ENCODE data around the gene RFLNA. TPM values are rescaled to one million over a fixed set of nuclear protein-coding genes. Genes with fewer than 3 reads are reported as not detected.

RFLNA gene
- total RNA-seq, 3 donors from 2014 or later: not detected

GRCh38 chr12:124303579-124304313 is 8.9 kb downstream of the RFLNA start:
- Mint-ChIP-seq H3K4me3 (no peak overlapping the region), H3K27me3 (ENCODE audit: low read depth) (peaks cover 4% of the 10 kb centered on the region), H3K36me3 (ENCODE audit: insufficient read depth) (no peaks in the 10 kb centered on the region), H3K9me3 (no peaks in the 10 kb centered on the region), H3K4me1 (ENCODE audit: low read depth) (no peaks in the 10 kb centered on the region)
- DNase-seq: no peak
- no peak for ATAC-seq

- Mint-ChIP-seq H3K36me3 (ENCODE audit: insufficient read depth) (no peaks in the 10 kb centered on the region), H3K4me3 (no peak overlapping the region), H3K4me1 (ENCODE audit: low read depth) (no peaks in the 10 kb centered on the region), H3K9me3 (no peaks in the 10 kb centered on the region), H3K27me3 (ENCODE audit: low read depth) (peaks cover 4% of the 10 kb centered on the region)
- ATAC-seq: no peak
- no peak for DNase-seq
These were observed 9.5 kb downstream of the RFLNA start for GRCh38 chr12:124304314-124304790.

- DNase-seq (no peak), ATAC-seq (no peak)
- Mint-ChIP-seq H3K27me3 (ENCODE audit: low read depth) (peaks cover 4% of the 10 kb centered on the region), H3K4me1 (ENCODE audit: low read depth) (no peaks in the 10 kb centered on the region), H3K9me3 (no peaks in the 10 kb centered on the region), H3K36me3 (ENCODE audit: insufficient read depth) (no peaks in the 10 kb centered on the region), H3K4me3 (no peak overlapping the region)
These were observed 10.2 kb downstream of the RFLNA start for GRCh38 chr12:124305136-124305535.

GRCh38 chr12:124305776-124306685 is 11.1 kb downstream of the RFLNA start:
- H3K27me3 Mint-ChIP-seq (ENCODE audit: low read depth): peaks cover 4% of the 10 kb centered on the region
- H3K4me3 Mint-ChIP-seq: no peak overlapping the region
- DNase-seq (no peak), ATAC-seq (no peak)
- H3K9me3 Mint-ChIP-seq: no peaks in the 10 kb centered on the region
- no peaks in the 10 kb centered on the region for H3K36me3 Mint-ChIP-seq (ENCODE audit: insufficient read depth)
- H3K4me1 Mint-ChIP-seq (ENCODE audit: low read depth): no peaks in the 10 kb centered on the region

- Mint-ChIP-seq H3K27me3 (ENCODE audit: low read depth) (peaks cover 4% of the 10 kb centered on the region), H3K4me1 (ENCODE audit: low read depth) (no peaks in the 10 kb centered on the region), H3K4me3 (no peak overlapping the region), H3K36me3 (ENCODE audit: insufficient read depth) (no peaks in the 10 kb centered on the region), H3K9me3 (no peaks in the 10 kb centered on the region)
- ATAC-seq: no peak
- DNase-seq: no peak
These were observed 12.0 kb downstream of the RFLNA start for GRCh38 chr12:124306686-124307555.

- H3K4me3 Mint-ChIP-seq: no peak overlapping the region
- H3K4me1 Mint-ChIP-seq (ENCODE audit: low read depth): no peaks in the 10 kb centered on the region
- H3K9me3 Mint-ChIP-seq: no peaks in the 10 kb centered on the region
- no peak for ATAC-seq
- no peaks in the 10 kb centered on the region for H3K36me3 Mint-ChIP-seq (ENCODE audit: insufficient read depth)
- DNase-seq: no peak
- H3K27me3 Mint-ChIP-seq (ENCODE audit: low read depth): peaks cover 2% of the 10 kb centered on the region
These were observed 12.6 kb downstream of the RFLNA start for GRCh38 chr12:124307556-124307825.

GRCh38 chr12:124308741-124309140 is 13.8 kb downstream of the RFLNA start:
- ATAC-seq (no peak), DNase-seq (no peak)
- Mint-ChIP-seq H3K9me3 (no peaks in the 10 kb centered on the region), H3K27me3 (ENCODE audit: low read depth) (peaks cover 2% of the 10 kb centered on the region), H3K4me3 (no peak overlapping the region), H3K36me3 (ENCODE audit: insufficient read depth) (no peaks in the 10 kb centered on the region), H3K4me1 (ENCODE audit: low read depth) (no peaks in the 10 kb centered on the region)

- Mint-ChIP-seq H3K4me3 (no peak overlapping the region), H3K27me3 (ENCODE audit: low read depth) (peaks cover 2% of the 10 kb centered on the region), H3K36me3 (ENCODE audit: insufficient read depth) (no peaks in the 10 kb centered on the region), H3K4me1 (ENCODE audit: low read depth) (no peaks in the 10 kb centered on the region), H3K9me3 (no peaks in the 10 kb centered on the region)
- ATAC-seq (no peak), DNase-seq (no peak)
These were observed 14.3 kb downstream of the RFLNA start for GRCh38 chr12:124309231-124309630.

- ATAC-seq: no peak
- H3K36me3 Mint-ChIP-seq (ENCODE audit: insufficient read depth): no peaks in the 10 kb centered on the region
These were observed 14.9 kb downstream of the RFLNA start for GRCh38 chr12:124309744-124310143.

GRCh38 chr12:124310178-124310577 is 15.3 kb downstream of the RFLNA start:
- Mint-ChIP-seq H3K4me3 (no peak overlapping the region), H3K36me3 (ENCODE audit: insufficient read depth) (no peaks in the 10 kb centered on the region), H3K4me1 (ENCODE audit: low read depth) (no peaks in the 10 kb centered on the region), H3K9me3 (no peaks in the 10 kb centered on the region), H3K27me3 (ENCODE audit: low read depth) (no peaks in the 10 kb centered on the region)
- DNase-seq (no peak), ATAC-seq (no peak)

More at GRCh38 chr12:124309744-124310143, 14.9 kb downstream of the RFLNA start:
- Mint-ChIP-seq H3K4me1 (ENCODE audit: low read depth) (no peaks in the 10 kb centered on the region), H3K27me3 (ENCODE audit: low read depth) (peaks cover 2% of the 10 kb centered on the region), H3K4me3 (no peak overlapping the region), H3K9me3 (no peaks in the 10 kb centered on the region)
- no peak for DNase-seq

GRCh38 chr12:124310785-124311184 is 15.9 kb downstream of the RFLNA start:
- no peaks in the 10 kb centered on the region for H3K36me3 Mint-ChIP-seq (ENCODE audit: insufficient read depth)
- H3K9me3 Mint-ChIP-seq: no peaks in the 10 kb centered on the region
- no peak overlapping the region for H3K4me3 Mint-ChIP-seq
- ATAC-seq (no peak), DNase-seq (no peak)
- no peaks in the 10 kb centered on the region for H3K27me3 Mint-ChIP-seq (ENCODE audit: low read depth)
- H3K4me1 Mint-ChIP-seq (ENCODE audit: low read depth): no peaks in the 10 kb centered on the region

- no peaks in the 10 kb centered on the region for H3K9me3 Mint-ChIP-seq
- H3K27me3 Mint-ChIP-seq (ENCODE audit: low read depth): no peaks in the 10 kb centered on the region
- H3K4me1 Mint-ChIP-seq (ENCODE audit: low read depth): no peaks in the 10 kb centered on the region
- no peak for DNase-seq
- no peak overlapping the region for H3K4me3 Mint-ChIP-seq
- ATAC-seq: no peak
- H3K36me3 Mint-ChIP-seq (ENCODE audit: insufficient read depth): no peaks in the 10 kb centered on the region
These were observed 16.6 kb downstream of the RFLNA start for GRCh38 chr12:124311292-124312109.

GRCh38 chr12:124312601-124313000 is 17.7 kb downstream of the RFLNA start:
- Mint-ChIP-seq H3K4me1 (ENCODE audit: low read depth) (no peaks in the 10 kb centered on the region), H3K4me3 (no peak overlapping the region), H3K9me3 (no peaks in the 10 kb centered on the region), H3K36me3 (ENCODE audit: insufficient read depth) (no peaks in the 10 kb centered on the region), H3K27me3 (ENCODE audit: low read depth) (no peaks in the 10 kb centered on the region)
- DNase-seq (no peak), ATAC-seq (no peak)

Data from activated T-cell treated with anti-CD3 and anti-CD28 coated beads, Interleukin-2, amount 50 U/mL, for 4 hours (primary cell).